GM13977 (cell line): ENCODE results near the gene CYP2W1.
"Not testable (repeated sequence)": the region's sequence is repeated elsewhere in the genome, so short reads cannot be mapped to it uniquely, and the experiment has no call there.

Source experiments
- DNase-seq: peaks from one replicate; pipeline ENCODE4 v3.0.0; 2012; ENCODE audit warnings: low spot score
- CTCF ChIP-seq: IDR thresholded peaks from 2 replicates; pipeline ENCODE4 v1.5.1; 2012; ENCODE audit warnings: mild to moderate bottlenecking, control low read depth; ENCODE audit not compliant: insufficient read depth; ENCODE audit errors: extremely low read depth, missing control alignments
- in situ Hi-C: fragments of 300-500 bp; cut with MboI; formaldehyde crosslinking; loops from one replicate; pipeline ENCODE4 v1.12.0; 2022; ENCODE audit warnings: low sequenced_read_pairs, low pct_unique_long_range_greater_than_20kb, mixed read lengths, inconsistent platforms; ENCODE audit not compliant: unreplicated experiment

CYP2W1 gene

GRCh38 chr7:958221-959200 lies 24.5 kb upstream of the CYP2W1 start:
- no peak for DNase-seq
- TF ChIP-seq CTCF: no peak
- in situ Hi-C loops: no loop called here

GRCh38 chr7:959271-959670 lies 23.7 kb upstream of the CYP2W1 start:
- DNase-seq: no peak
- in situ Hi-C loops: no loop called here
- TF ChIP-seq CTCF: no peak

GRCh38 chr7:959740-960139 lies 23.2 kb upstream of the CYP2W1 start:
- in situ Hi-C loops, DNase-seq: not testable (repeated sequence)

GRCh38 chr7:960269-960871 lies 22.6 kb upstream of the CYP2W1 start:
- DNase-seq: no peak
- in situ Hi-C loops: no loop called here
- TF ChIP-seq CTCF: no peak

GRCh38 chr7:960972-961371 lies 22.0 kb upstream of the CYP2W1 start:
- in situ Hi-C loops, DNase-seq: not testable (repeated sequence)

GRCh38 chr7:961546-962400 lies 21.2 kb upstream of the CYP2W1 start:
- in situ Hi-C loops: no loop called here
- no peak for TF ChIP-seq CTCF
- DNase-seq: no peak

- TF ChIP-seq CTCF: no peak
- in situ Hi-C loops: no loop called here
- no peak for DNase-seq
Observed at GRCh38 chr7:962401-963081, 20.4 kb upstream of the CYP2W1 start.
